ENCODE results near the gene RNF135.

Gene RNF135

DNA sequence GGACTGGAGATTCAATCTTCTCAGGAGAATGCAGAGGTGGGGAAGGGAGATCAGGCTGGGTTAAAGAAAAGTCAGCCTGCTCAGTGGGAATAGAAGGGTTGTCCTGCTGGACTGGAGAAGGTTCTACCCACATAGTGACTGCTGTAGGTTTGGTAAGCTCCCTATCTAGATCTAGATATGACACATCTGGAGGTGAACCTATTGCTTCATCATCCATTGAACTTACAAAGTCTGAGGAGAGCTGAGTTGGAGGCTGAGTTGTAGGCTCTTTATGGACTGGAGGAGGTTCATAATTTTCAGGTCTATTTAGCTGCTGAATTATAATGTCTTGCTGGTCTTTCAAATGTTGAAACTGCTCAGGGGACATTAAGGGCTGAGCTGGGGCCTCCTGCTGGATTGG lies 77.9 kb downstream of the RNF135 start:
- intact Hi-C loops (cut with DNase I), result no loop called here
- no peak for DNase-seq

Data from posterior cingulate gyrus (tissue), 11 donors.